HCT116 (cell line): ENCODE data around the gene VTI1A. TPM values are rescaled to one million over a fixed set of nuclear protein-coding genes. Genes with fewer than 3 reads are reported as not detected.

ENCODE experiments used
- ATAC-seq: fragments of 200-7000 bp; cut with Tn5 transposase; 2 replicates; pipeline ENCODE4 v1.9.1; 2020; ENCODE audit warnings: mild to moderate bottlenecking, moderate library complexity
- BruUV-seq: library from RNA; stranded (reverse); fragments of 400-500 nt; replicated peaks from 2 replicates; lab custom pipeline; 2021; lab: Mats Ljungman, UMichigan
- CTCF ChIA-PET: fragments of 300-600 bp; sonication (Branson Sonifier 250); formaldehyde crosslinking; loops from one replicate; lab custom pipeline; 2021; ENCODE audit warnings: antibody characterized with exemption; lab: Charles Lee
- POLR2A ChIA-PET: fragments of 300-600, 350-600 bp; sonication (Branson Sonifier 250); formaldehyde crosslinking; loops from one replicate; lab custom pipeline; 2021; ENCODE audit warnings: antibody characterized with exemption; lab: Charles Lee
- RAD21 ChIA-PET, 2 experiments: fragments of 300-600 bp; sonication (Branson Sonifier 250); formaldehyde crosslinking; loops; one replicate each; lab custom pipeline; 2023; ENCODE audit warnings: low total read pairs in 2 of 2; ENCODE audit not compliant: uncharacterized antibody in 2 of 2, unreplicated experiment in 2 of 2, low non-redundant PET in 1 of 2; lab: Charles Lee
- DNase-seq: peaks from one replicate; pipeline ENCODE4 v3.0.0-alpha.2; 2010; ENCODE audit warnings: low read depth, low spot score
- H2AFZ ChIP-seq: fragments of 200-600 bp; shearing (Covaris generic), sonication (generic); 2 replicates; pipeline ENCODE4 v1.6.1; 2017; ENCODE audit warnings: low read depth, mixed run types, mixed read lengths, antibody characterized with exemption, low read length; ENCODE audit not compliant: poor library complexity, severe bottlenecking
- H3K27ac ChIP-seq: 2 replicates; pipeline ENCODE4 v1.5.1; 2012; ENCODE audit warnings: low read depth, low read length
- H3K27me3 ChIP-seq: fragments of 200-600 bp; sonication (generic); 2 replicates; pipeline ENCODE4 v1.6.1; 2016; ENCODE audit warnings: mixed run types, low read length, mixed read lengths; ENCODE audit not compliant: insufficient read depth
- H3K36me3 ChIP-seq, 2 experiments: fragments of 200-500 bp in 1 of 2; fragments of 200-600 bp in 1 of 2; sonication (Bioruptor generic) in 1 of 2; sonication (generic) in 1 of 2; 2 replicates each; pipeline versions ENCODE4 v1.5.1 to v1.6.1; 2014 to 2016; ENCODE audit warnings: low read length in 2 of 2, inconsistent platforms in 1 of 2, mixed read lengths in 1 of 2, mixed run types in 1 of 2; ENCODE audit not compliant: insufficient read depth in 2 of 2, control insufficient read depth in 1 of 2
- H3K4me1 ChIP-seq, 2 experiments: fragments of 200-600 bp in 1 of 2; sonication (generic) in 1 of 2; 2 replicates each; pipeline versions ENCODE4 v1.5.1 to v1.6.1; 2012 to 2017; ENCODE audit warnings: low read length in 2 of 2, inconsistent platforms in 1 of 2, mild to moderate bottlenecking in 1 of 2, mixed read lengths in 1 of 2, mixed run types in 1 of 2, moderate library complexity in 1 of 2; ENCODE audit not compliant: insufficient read depth in 2 of 2, control insufficient read depth in 1 of 2
- H3K4me2 ChIP-seq: fragments of 200-600 bp; sonication (generic); 2 replicates; pipeline ENCODE4 v1.6.1; 2017; ENCODE audit warnings: mixed run types, low read length, mixed read lengths
- H3K4me3 ChIP-seq, 2 experiments: fragments of 200-600 bp in 1 of 2; sonication (generic) in 1 of 2; replicated peaks in 1 of 2; 2 replicates each; pipeline ENCODE4 v1.5.1; 2011 to 2016; ENCODE audit warnings: low read length in 2 of 2, control low read depth in 1 of 2, low read depth in 1 of 2, mild to moderate bottlenecking in 1 of 2, mixed read lengths in 1 of 2, mixed run types in 1 of 2
- H3K79me2 ChIP-seq: fragments of 200-600 bp; sonication (generic); 2 replicates; pipeline ENCODE4 v1.6.1; 2017; ENCODE audit warnings: mild to moderate bottlenecking, mixed run types, low read length, moderate library complexity, mixed read lengths; ENCODE audit not compliant: insufficient read depth
- H3K9ac ChIP-seq: fragments of 200-600 bp; sonication (generic); 2 replicates; pipeline ENCODE4 v1.6.1; 2016; ENCODE audit warnings: low read length, mixed read lengths
- H3K9me2 ChIP-seq: fragments of 200-600 bp; sonication (generic), shearing (Covaris generic); 2 replicates; pipeline ENCODE4 v1.6.1; 2017; ENCODE audit warnings: mixed run types, mild to moderate bottlenecking, moderate library complexity; ENCODE audit not compliant: insufficient read depth
- H3K9me3 ChIP-seq, 2 experiments: fragments of 200-500 bp in 1 of 2; fragments of 200-600 bp in 1 of 2; sonication (Bioruptor generic) in 1 of 2; sonication (generic) in 1 of 2; 2 replicates each; pipeline ENCODE4 v1.6.1; 2014 to 2017; ENCODE audit warnings: low read length in 2 of 2, mixed read lengths in 2 of 2, inconsistent platforms in 1 of 2, low read depth in 1 of 2, mild to moderate bottlenecking in 1 of 2, mixed run types in 1 of 2, moderate library complexity in 1 of 2; ENCODE audit not compliant: control insufficient read depth in 1 of 2, insufficient read depth in 1 of 2
- H4K20me1 ChIP-seq: fragments of 200-600 bp; sonication (generic), shearing (Covaris generic); 2 replicates; pipeline ENCODE4 v1.6.1; 2017; ENCODE audit warnings: mixed run types, mild to moderate bottlenecking, moderate library complexity; ENCODE audit not compliant: insufficient read depth
- ATF3 ChIP-seq: IDR thresholded peaks from 2 replicates; pipeline ENCODE4 v1.6.1; 2012
- CBX3 ChIP-seq: IDR thresholded peaks from 2 replicates; pipeline ENCODE4 v1.6.1; 2012; ENCODE audit warnings: low read depth
- CTCF ChIP-seq, 3 experiments: fragments of 200-600 bp in 1 of 3; sonication (generic) in 1 of 3; IDR thresholded peaks in 2 of 3; conservative IDR thresholded peaks in 1 of 3; 2 replicates each; pipeline ENCODE4 v1.5.1; 2012 to 2017; ENCODE audit warnings: low read depth in 2 of 3, low read length in 2 of 3, antibody characterized with exemption in 1 of 3, borderline replicate concordance in 1 of 3, control low read depth in 1 of 3, mild to moderate bottlenecking in 1 of 3, mixed read lengths in 1 of 3, mixed run types in 1 of 3, moderate library complexity in 1 of 3; ENCODE audit not compliant: insufficient read depth in 1 of 3
- EZH2 ChIP-seq: fragments of 200-600 bp; sonication (generic); IDR thresholded peaks from 2 replicates; pipeline ENCODE4 v1.6.1; 2017; ENCODE audit warnings: antibody characterized with exemption, mixed run types
- EZH2phosphoT487 ChIP-seq: fragments of 200-600 bp; IDR thresholded peaks from 2 replicates; pipeline ENCODE4 v1.6.1; 2018; ENCODE audit warnings: antibody characterized with exemption, borderline replicate concordance
- POLR2AphosphoS5 ChIP-seq: IDR thresholded peaks from 2 replicates; pipeline ENCODE4 v1.6.1; 2011; ENCODE audit warnings: mild to moderate bottlenecking, low read depth, low read length, moderate library complexity
- RAD21 ChIP-seq: IDR thresholded peaks from 2 replicates; pipeline ENCODE4 v1.6.1; 2012; ENCODE audit warnings: low read depth, mild to moderate bottlenecking
- SP1 ChIP-seq: IDR thresholded peaks from 2 replicates; pipeline ENCODE4 v1.6.1; 2012; ENCODE audit warnings: low read depth
- SRF ChIP-seq: IDR thresholded peaks from 2 replicates; pipeline ENCODE4 v1.6.1; 2012; ENCODE audit warnings: low read depth
- YY1 ChIP-seq: IDR thresholded peaks from 2 replicates; pipeline ENCODE4 v1.6.1; 2011; ENCODE audit warnings: low read length, low read depth, moderate library complexity, mild to moderate bottlenecking; ENCODE audit not compliant: insufficient replicate concordance; ENCODE audit errors: extremely low read depth
- ZBTB33 ChIP-seq: IDR thresholded peaks from 2 replicates; pipeline ENCODE4 v1.6.1; 2011; ENCODE audit warnings: mild to moderate bottlenecking, low read length, moderate library complexity; ENCODE audit not compliant: insufficient replicate concordance; ENCODE audit errors: extremely low read depth
- ZFX ChIP-seq: fragments of 450-650 bp; IDR thresholded peaks from 2 replicates; pipeline ENCODE4 v1.6.1; 2017
- intact Hi-C: fragments of 100-400 bp; cut with micrococcal nuclease; formaldehyde crosslinking; loops from 2 replicates; pipeline ENCODE4 v1.10.0; 2022
- total RNA-seq: library from RNA; stranded (reverse); gene quantifications from one replicate; pipeline ENCODE4 v1.2.1, GENCODE V29; 2021; ENCODE audit not compliant: unreplicated experiment
- TF ChIP-seq, protein P1 (sequence below): IDR thresholded peaks from 2 replicates; pipeline ENCODE4 v1.6.1; 2012

The VTI1A gene
- total RNA-seq, 1 experiment from 2014 or later: 80.7 TPM

DNA sequence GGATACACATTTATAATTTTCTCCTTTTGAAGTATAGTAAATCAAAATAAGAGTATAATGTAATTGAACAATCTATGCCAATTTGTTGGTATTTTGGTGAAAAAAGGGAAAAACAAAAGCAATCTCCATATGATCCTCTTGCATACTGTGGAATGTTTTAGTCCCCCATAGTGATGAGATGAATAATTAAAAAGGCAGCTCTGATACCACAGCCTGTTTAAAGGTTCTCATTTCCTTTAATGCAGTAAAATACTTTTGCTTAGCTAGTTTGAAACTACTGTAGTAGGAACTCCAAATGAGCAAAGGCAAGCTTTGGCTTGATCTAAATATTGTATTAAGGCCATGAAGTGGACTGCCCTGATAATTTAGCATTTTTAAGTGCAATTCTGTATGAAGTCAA, 77.6 kb downstream of the VTI1A start:
- Histone ChIP-seq H3K79me2 (peaks cover 97% of the 10 kb centered on the region), H3K4me3 (peak overlapping the region in 1 of 2 experiments; percentile 11; a peak in 2 of 4 replicates), H3K9me3 (no peaks in the 10 kb centered on the region), H3K27me3 (no peaks in the 10 kb centered on the region), H4K20me1 (no peaks in the 10 kb centered on the region), H3K9ac (peak overlapping the region; percentile 69), H2AFZ (no peak overlapping the region), H3K9me2 (no peaks in the 10 kb centered on the region), H3K27ac (peak overlapping the region; percentile 90), H3K36me3 (no peaks in the 10 kb centered on the region), H3K4me2 (peak overlapping the region; percentile 65), H3K4me1 (peaks cover 95 to 100% of the 10 kb centered on the region in 2 experiments)
- ATAC-seq: peak; percentile 13; the same call in 1 of the 2 replicates
- ChIA-PET RAD21 (no interaction called here), POLR2A (interaction anchor here (0.6 to 6.0 kb wide), 10 partner anchors 10 to 1672 kb away, joined by 3 to 53 read pairs (median 4); no protein-coding TSS in a partner anchor), CTCF (no interaction called here)
- no TSS peak for BruUV-seq
- intact Hi-C loops: loop anchor here (5.0 kb wide), 1 partner anchor 548 kb away; no protein-coding TSS in a partner anchor
- no peak for DNase-seq
- TF ChIP-seq CTCF (IDR thresholded peaks at IDR 0.05 in 2 of 3, conservative IDR thresholded peaks at IDR 0.05 in 1 of 3; ENCODE audit: borderline replicate concordance in 1 of 3, insufficient read depth in 1 of 3, low read depth in 2 of 3, low read length in 2 of 3) (no peak), ZFX (no peak), POLR2AphosphoS5 (no peak), SP1 (no peak), EZH2 (no peak), YY1 (no peak), CBX3 (no peak), ATF3 (no peak), EZH2phosphoT487 (no peak), RAD21 (no peak), SRF (no peak), ZBTB33 (no peak)
- TF ChIP-seq, protein P1, sequence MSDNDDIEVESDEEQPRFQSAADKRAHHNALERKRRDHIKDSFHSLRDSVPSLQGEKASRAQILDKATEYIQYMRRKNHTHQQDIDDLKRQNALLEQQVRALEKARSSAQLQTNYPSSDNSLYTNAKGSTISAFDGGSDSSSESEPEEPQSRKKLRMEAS: no peak
